Gastroesophageal sphincter (tissue), 4 donors: Measurements from ENCODE around the gene DNAI2. TPM values are rescaled to one million over a fixed set of nuclear protein-coding genes. Genes with fewer than 3 reads are reported as not detected.

Experiments
- ATAC-seq: fragments of 150-250 bp; one replicate; pipeline ENCODE4 v1.9.1; 2016; ENCODE audit warnings: mild to moderate bottlenecking, moderate library complexity
- H3K27ac ChIP-seq, 4 donors: fragments of 200-600 bp; sonication (generic) in 3 of 4; 1 replicate in 3 of 4; 2 replicates in 1 of 4; pipeline ENCODE4 v1.5.1; 2016 to 2019
- H3K27me3 ChIP-seq: fragments of 200-600 bp; sonication (generic); one replicate; pipeline ENCODE4 v1.5.1; 2019
- H3K36me3 ChIP-seq, 2 donors: fragments of 200-600 bp; sonication (generic); one replicate each; pipeline ENCODE4 v1.5.1; 2019; ENCODE audit warnings: control low read depth in 1 of 2
- H3K4me1 ChIP-seq, 3 donors: fragments of 200-600 bp; sonication (generic); 1 replicate in 2 of 3; 2 replicates in 1 of 3; pipeline ENCODE4 v1.5.1; 2016 to 2019; ENCODE audit warnings: control low read depth in 2 of 3
- H3K4me3 ChIP-seq, 2 donors: fragments of 200-600 bp; sonication (generic); one replicate each; pipeline ENCODE4 v1.5.1; 2019; ENCODE audit warnings: mild to moderate bottlenecking in 1 of 2, moderate library complexity in 1 of 2
- H3K9me3 ChIP-seq, 3 donors: fragments of 200-600 bp; sonication (generic); one replicate each; pipeline ENCODE4 v1.5.1; 2017 to 2019; ENCODE audit warnings: control low read depth in 2 of 3
- EP300 ChIP-seq: sonication (generic); formaldehyde crosslinking; IDR thresholded peaks from one replicate; pipeline ENCODE4 v1.6.1; 2017; ENCODE audit warnings: antibody characterized with exemption, mild to moderate bottlenecking
- POLR2A ChIP-seq, 2 donors: fragments of 450-650 bp; IDR thresholded peaks; one replicate each; pipeline ENCODE4 v1.6.1; 2017; ENCODE audit warnings: antibody characterized with exemption in 2 of 2, mild to moderate bottlenecking in 2 of 2, moderate library complexity in 1 of 2
- POLR2AphosphoS5 ChIP-seq: sonication (generic); formaldehyde crosslinking; IDR thresholded peaks from one replicate; pipeline ENCODE4 v1.6.1; 2017; ENCODE audit warnings: antibody characterized with exemption
- WGBS, 2 donors: methylation state at CpG; one replicate each; pipeline ENCODE4 v1.1.5; 2018; ENCODE audit warnings: low coverage in 1 of 2; 5-methylcytosine and 5-hydroxymethylcytosine counted together
- total RNA-seq, 4 donors: library from RNA; depleted of rRNA; stranded (reverse); fragments of >200 nt; gene quantifications; one replicate each; pipeline ENCODE4 v1.1.0, GENCODE V29; 2016
- TF ChIP-seq, protein P1 (sequence below), 4 experiments: fragments of 200-600 bp in 2 of 4; fragments of 450-650 bp in 2 of 4; sonication (generic) in 1 of 4; IDR thresholded peaks; one replicate each; pipeline ENCODE4 v1.5.1; 2017 to 2019; ENCODE audit warnings: antibody characterized with exemption in 4 of 4, mild to moderate bottlenecking in 2 of 4, moderate library complexity in 2 of 4

DNAI2 gene
- total RNA-seq, 4 donors from 2014 or later, result not detected

DNA sequence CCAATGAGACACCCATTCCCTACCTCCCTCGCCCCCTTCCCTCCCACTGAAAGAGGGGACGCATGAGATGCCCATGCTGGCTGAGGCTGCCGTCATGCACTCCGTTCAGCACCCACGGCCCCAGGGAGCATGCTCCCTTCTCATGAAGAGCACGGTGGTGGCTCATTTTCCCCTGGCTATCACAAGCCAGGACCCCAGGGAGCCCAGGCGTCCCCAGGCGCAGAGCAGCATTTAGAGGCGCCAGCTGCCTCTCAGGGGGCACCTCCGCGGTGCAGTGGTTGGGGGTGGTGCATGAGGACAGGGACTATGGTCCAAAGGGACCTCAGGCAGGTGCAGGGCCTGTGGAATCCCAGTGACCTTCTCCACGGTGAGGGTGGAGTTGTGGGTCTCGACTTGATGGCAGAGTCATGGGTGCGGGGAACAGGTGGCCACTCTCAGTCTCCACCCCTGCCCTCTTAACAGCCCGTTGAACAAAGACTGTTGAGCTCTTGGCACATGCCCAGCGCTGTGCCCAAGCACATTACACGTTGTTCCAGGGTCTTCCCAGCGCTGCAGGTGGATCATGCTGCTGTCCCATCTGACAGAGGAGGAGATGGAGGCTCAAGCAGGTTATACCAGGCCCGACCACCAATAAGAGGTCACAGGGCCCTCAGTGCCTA lies 65.6 kb downstream of the DNAI2 start:
- Histone ChIP-seq H3K4me3 (no peak overlapping the region), H3K36me3 (no peaks in the 10 kb centered on the region), H3K27me3 (peaks cover 82% of the 10 kb centered on the region), H3K27ac (no peak overlapping the region), H3K4me1 (no peaks in the 10 kb centered on the region), H3K9me3 (peaks cover 0 to 8% (median 0%) of the 10 kb centered on the region in 3 donors)
- no peak for TF ChIP-seq POLR2AphosphoS5
- TF ChIP-seq EP300, result no peak
- TF ChIP-seq, protein P1, sequence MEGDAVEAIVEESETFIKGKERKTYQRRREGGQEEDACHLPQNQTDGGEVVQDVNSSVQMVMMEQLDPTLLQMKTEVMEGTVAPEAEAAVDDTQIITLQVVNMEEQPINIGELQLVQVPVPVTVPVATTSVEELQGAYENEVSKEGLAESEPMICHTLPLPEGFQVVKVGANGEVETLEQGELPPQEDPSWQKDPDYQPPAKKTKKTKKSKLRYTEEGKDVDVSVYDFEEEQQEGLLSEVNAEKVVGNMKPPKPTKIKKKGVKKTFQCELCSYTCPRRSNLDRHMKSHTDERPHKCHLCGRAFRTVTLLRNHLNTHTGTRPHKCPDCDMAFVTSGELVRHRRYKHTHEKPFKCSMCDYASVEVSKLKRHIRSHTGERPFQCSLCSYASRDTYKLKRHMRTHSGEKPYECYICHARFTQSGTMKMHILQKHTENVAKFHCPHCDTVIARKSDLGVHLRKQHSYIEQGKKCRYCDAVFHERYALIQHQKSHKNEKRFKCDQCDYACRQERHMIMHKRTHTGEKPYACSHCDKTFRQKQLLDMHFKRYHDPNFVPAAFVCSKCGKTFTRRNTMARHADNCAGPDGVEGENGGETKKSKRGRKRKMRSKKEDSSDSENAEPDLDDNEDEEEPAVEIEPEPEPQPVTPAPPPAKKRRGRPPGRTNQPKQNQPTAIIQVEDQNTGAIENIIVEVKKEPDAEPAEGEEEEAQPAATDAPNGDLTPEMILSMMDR (IDR thresholded peaks at IDR 0.05), result no peak
- no peak for TF ChIP-seq POLR2A (IDR thresholded peaks at IDR 0.05)
- no peak for ATAC-seq
- WGBS, 2 donors, result 78 to 80% methylated on average over 3 to 4 of the region's 19 CpGs

DNA sequence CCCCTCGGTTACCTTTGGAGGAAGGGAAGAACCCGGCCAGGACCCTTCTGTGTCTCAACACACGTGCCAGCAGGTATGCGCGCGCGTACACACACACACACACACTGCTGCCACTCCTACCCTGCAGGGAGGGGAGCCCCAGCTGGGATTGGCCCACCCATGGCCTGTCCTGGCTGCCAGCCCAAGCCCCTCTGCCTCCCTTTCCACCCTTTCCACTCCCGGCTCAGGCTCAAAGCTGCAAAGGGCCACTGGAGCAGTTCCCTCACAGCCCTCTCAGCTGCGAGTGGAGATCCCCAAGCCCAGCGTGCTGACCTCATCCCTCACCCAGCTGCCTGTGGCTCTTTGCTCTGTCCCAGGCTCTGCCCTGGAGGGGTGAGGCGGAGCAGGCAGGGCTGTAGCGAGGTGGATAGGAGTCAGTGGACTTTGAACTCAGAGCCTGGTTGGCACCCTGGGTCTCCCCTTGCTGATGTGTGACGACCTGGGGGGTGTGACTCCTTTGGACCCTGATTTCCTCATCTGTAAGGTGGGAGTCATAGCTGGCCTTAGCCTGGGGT lies 66.5 kb downstream of the DNAI2 start:
- H3K9me3 ChIP-seq, result no peaks in the 10 kb centered on the region
- 41% methylated on average over 5 of the region's 13 CpGs; no CpG with 5 or more reads in 1 of the 2 donors for WGBS, 2 donors
- H3K4me3 ChIP-seq, result no peak overlapping the region
- H3K36me3 ChIP-seq, result no peaks in the 10 kb centered on the region
- H3K4me1 ChIP-seq, result no peaks in the 10 kb centered on the region
- no peak for ATAC-seq
- peaks cover 82% of the 10 kb centered on the region for H3K27me3 ChIP-seq
- H3K27ac ChIP-seq, result no peak overlapping the region
- TF ChIP-seq EP300 (no peak), POLR2AphosphoS5 (no peak)
- TF ChIP-seq, protein P1 (IDR thresholded peaks at IDR 0.05), result no peak

DNA sequence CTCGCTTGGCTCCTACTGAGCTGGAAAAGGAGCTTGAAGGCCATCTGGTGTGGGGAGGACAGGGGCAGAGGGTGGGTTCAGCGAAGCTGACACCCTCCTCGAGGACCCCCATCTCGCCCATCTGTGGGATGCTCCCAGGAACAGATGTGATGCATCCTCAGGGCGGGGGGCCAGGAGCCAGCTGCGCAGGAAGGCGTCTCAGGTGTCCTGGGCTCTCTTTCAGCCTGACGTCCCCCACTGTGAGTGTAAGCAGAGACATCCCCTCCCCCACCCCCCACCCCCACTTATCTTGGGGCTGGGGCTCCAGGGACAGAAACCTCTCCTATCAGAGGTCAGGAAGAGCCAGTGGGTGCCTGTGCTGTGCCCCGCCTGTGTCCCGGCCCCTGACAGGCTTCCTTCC lies 68.2 kb downstream of the DNAI2 start:
- no peak for ATAC-seq
- no CpG with 5 or more reads among the region's 10 CpGs for WGBS, 2 donors

DNA sequence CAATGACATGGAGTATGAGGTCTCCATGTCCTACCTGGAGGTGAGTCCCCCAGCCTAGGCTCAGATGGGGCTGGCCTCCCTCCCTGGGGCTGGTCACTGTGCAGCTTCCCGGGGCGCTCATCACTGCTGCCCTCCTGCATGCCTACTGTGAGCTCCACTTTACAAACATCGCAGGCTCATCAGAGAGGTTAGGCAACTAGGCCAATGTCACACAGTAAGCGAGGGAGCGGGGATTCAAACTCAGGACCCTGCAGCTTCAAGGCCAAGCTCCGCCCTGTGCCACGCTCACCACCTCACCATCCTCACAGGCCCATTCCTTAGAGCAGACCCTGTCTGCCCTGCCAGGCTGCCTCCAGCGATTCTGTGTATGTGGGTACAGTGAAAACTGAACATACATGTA lies 69.1 kb downstream of the DNAI2 start:
- H3K36me3 ChIP-seq, result no peaks in the 10 kb centered on the region
- H3K27ac ChIP-seq, result no peak overlapping the region
- no peak for TF ChIP-seq POLR2AphosphoS5
- TF ChIP-seq POLR2A (IDR thresholded peaks at IDR 0.05), result no peak
- TF ChIP-seq, protein P1 (IDR thresholded peaks at IDR 0.05), result no peak
- TF ChIP-seq EP300, result no peak
- no peaks in the 10 kb centered on the region for H3K9me3 ChIP-seq
- H3K4me3 ChIP-seq, result no peak overlapping the region
- no peak for ATAC-seq
- H3K4me1 ChIP-seq, result no peaks in the 10 kb centered on the region
- 58 to 93% methylated on average over 2 to 3 of the region's 8 CpGs for WGBS, 2 donors
- peaks cover 80% of the 10 kb centered on the region for H3K27me3 ChIP-seq

More for the DNA sequence above, 68.2 kb downstream of the DNAI2 start:
- TF ChIP-seq, protein P1 (IDR thresholded peaks at IDR 0.05), result no peak
- no peak for TF ChIP-seq POLR2AphosphoS5
- no peak for TF ChIP-seq POLR2A (IDR thresholded peaks at IDR 0.05)
- no peak for TF ChIP-seq EP300
- peaks cover 82% of the 10 kb centered on the region for H3K27me3 ChIP-seq
- H3K27ac ChIP-seq, result no peak overlapping the region
- no peak overlapping the region for H3K4me3 ChIP-seq
- H3K9me3 ChIP-seq, result no peaks in the 10 kb centered on the region
- H3K4me1 ChIP-seq, result no peaks in the 10 kb centered on the region
- no peaks in the 10 kb centered on the region for H3K36me3 ChIP-seq
